Subcutaneous abdominal adipose tissue (tissue), 5 donors: ENCODE measurements around the gene SLC35G3.
"Not testable (repeated sequence)": the region's sequence is repeated elsewhere in the genome, so short reads cannot be mapped to it uniquely, and the experiment has no call there.

ENCODE experiments used
- H3K27ac ChIP-seq: one replicate; pipeline ENCODE4 v1.7.0; 2013; ENCODE audit warnings: low read depth, mild to moderate bottlenecking, inconsistent platforms, low read length, moderate library complexity
- H3K27me3 ChIP-seq, 5 donors: one replicate each; pipeline ENCODE4 v1.7.0; 2013; ENCODE audit warnings: low read length in 5 of 5, inconsistent platforms in 1 of 5; ENCODE audit not compliant: control insufficient read depth in 5 of 5, insufficient read depth in 4 of 5
- H3K36me3 ChIP-seq, 5 donors: one replicate each; pipeline ENCODE4 v1.7.0; 2013; ENCODE audit warnings: low read length in 5 of 5; ENCODE audit not compliant: control insufficient read depth in 5 of 5, insufficient read depth in 5 of 5
- H3K4me1 ChIP-seq, 5 donors: one replicate each; pipeline ENCODE4 v1.7.0; 2013; ENCODE audit warnings: low read length in 5 of 5, mild to moderate bottlenecking in 3 of 5, moderate library complexity in 1 of 5; ENCODE audit not compliant: control insufficient read depth in 5 of 5, insufficient read depth in 5 of 5
- H3K4me3 ChIP-seq, 5 donors: one replicate each; pipeline ENCODE4 v1.7.0; 2013; ENCODE audit warnings: low read length in 5 of 5, low read depth in 1 of 5
- H3K9ac ChIP-seq, 5 donors: one replicate each; pipeline ENCODE4 v1.7.0; 2013; ENCODE audit warnings: low read length in 5 of 5, mild to moderate bottlenecking in 4 of 5, moderate library complexity in 3 of 5
- H3K9me3 ChIP-seq, 5 donors: one replicate each; pipeline ENCODE4 v1.7.0; 2013; ENCODE audit warnings: low read length in 5 of 5; ENCODE audit not compliant: control insufficient read depth in 5 of 5
- donor health status: healthy.
- donor health status: healthy.
- donor health status: healthy.
- donor health status: healthy.
- donor health status: healthy.

Gene SLC35G3

DNA sequence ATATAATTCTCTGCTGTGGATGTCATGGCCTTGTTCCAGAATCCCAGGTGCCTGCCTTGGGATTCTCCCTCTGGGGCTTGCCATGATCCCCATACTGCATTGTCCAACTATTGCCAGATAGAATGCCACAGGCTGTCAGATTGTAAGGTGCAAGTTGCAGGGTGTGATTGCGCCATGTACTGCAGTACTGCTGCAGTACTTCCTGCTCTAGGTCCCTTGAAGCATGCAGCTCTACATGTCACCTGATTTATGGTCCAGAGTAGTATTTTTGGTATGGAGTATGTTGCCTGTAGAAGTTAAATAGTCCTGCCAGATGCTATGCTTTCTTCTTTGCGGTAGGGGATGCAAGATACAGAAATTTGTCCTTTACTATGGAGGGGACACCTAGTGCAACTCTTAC lies 41.7 kb upstream of the SLC35G3 start:
- Histone ChIP-seq H3K4me1 (no peaks in the 10 kb centered on the region), H3K9me3 (no peaks in the 10 kb centered on the region), H3K27ac (no peak overlapping the region), H3K36me3 (no peaks in the 10 kb centered on the region), H3K9ac (no peak overlapping the region), H3K27me3 (peaks cover 0 to 5% (median 3%) of the 10 kb centered on the region in 5 donors), H3K4me3 (no peak overlapping the region)

DNA sequence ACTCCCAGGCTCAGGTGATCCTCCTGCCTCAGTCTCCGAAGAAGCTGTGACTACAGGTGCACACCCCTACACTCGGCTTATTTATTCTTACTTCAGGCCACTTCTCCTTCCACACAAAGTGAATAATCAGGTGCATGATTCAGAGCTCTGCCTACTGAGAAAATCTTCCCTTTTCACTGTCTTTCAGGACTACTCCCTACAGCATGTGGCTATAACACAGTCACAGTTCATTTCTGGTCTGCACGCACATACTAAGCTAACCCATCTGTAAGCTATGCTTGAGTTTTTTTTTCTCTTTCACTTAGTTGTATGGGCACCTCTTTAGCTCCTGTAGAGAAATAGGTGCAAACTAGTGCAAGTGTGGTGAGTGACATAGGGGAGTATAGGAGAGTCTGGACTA lies 41.1 kb upstream of the SLC35G3 start:
- Histone ChIP-seq H3K4me1 (no peaks in the 10 kb centered on the region), H3K36me3 (no peaks in the 10 kb centered on the region), H3K9ac (no peak overlapping the region), H3K4me3 (no peak overlapping the region), H3K9me3 (no peaks in the 10 kb centered on the region), H3K27me3 (peaks cover 0 to 5% (median 3%) of the 10 kb centered on the region in 5 donors), H3K27ac (no peak overlapping the region)

- not testable (repeated sequence) for H3K9me3 ChIP-seq, H3K36me3 ChIP-seq, H3K9ac ChIP-seq, H3K27ac ChIP-seq, H3K4me3 ChIP-seq, H3K4me1 ChIP-seq, H3K27me3 ChIP-seq
Observed at GRCh38 chr17:35234315-35234714, 40.1 kb upstream of the SLC35G3 start.

- Histone ChIP-seq H3K27me3 (peaks cover 0 to 5% (median 0%) of the 10 kb centered on the region in 5 donors), H3K27ac (no peak overlapping the region), H3K9ac (no peak overlapping the region), H3K36me3 (no peaks in the 10 kb centered on the region), H3K4me1 (peaks cover 0 to 7% (median 0%) of the 10 kb centered on the region in 5 donors), H3K4me3 (no peak overlapping the region), H3K9me3 (no peaks in the 10 kb centered on the region)
Observed at GRCh38 chr17:35229638-35230037, 35.4 kb upstream of the SLC35G3 start.

DNA sequence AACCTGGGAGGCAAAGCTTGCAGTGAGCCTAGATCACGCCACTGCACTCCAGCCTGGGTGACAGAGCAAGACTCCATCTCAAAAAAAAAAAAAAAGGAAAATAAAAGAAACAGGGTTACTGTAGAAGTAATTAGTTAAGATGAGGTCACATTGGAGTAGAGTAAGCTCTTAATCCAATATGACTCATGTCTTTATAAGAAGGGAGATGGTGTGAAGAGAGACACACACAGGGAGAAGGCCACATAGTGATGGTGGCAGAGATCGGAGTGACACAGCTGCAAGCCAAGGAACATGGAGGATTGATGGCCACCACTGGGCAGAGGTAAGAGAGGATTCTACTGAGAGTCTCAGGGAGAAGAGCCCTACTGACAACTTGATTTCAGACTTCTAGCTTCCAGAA lies 33.4 kb upstream of the SLC35G3 start:
- peaks cover 0 to 9% (median 0%) of the 10 kb centered on the region in 5 donors for H3K4me1 ChIP-seq
- no peaks in the 10 kb centered on the region for H3K36me3 ChIP-seq

DNA sequence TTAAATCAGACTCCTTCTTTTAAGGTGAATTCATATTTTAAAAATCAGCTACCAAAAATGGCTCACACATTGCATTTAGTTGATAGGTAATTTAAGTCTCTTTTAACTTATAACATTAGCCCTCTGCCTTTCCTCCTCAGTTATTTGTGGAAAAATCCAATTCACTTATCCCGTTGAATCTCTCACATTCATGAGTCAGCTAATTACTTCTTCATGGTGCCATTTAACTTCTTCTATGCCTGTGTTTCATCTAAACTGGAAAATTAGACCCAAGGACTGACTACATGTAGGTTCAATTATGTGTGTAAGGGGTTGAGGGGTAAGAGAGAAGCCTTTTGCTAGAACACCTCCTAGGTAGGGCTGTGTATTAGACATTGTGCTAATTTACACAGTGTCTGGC lies 30.2 kb upstream of the SLC35G3 start:
- H3K4me1 ChIP-seq = peaks cover 0 to 12% (median 1%) of the 10 kb centered on the region in 5 donors
- no peak overlapping the region for H3K9ac ChIP-seq
- H3K27ac ChIP-seq = no peak overlapping the region
- no peaks in the 10 kb centered on the region for H3K36me3 ChIP-seq
- H3K9me3 ChIP-seq = peaks cover 0 to 7% (median 5%) of the 10 kb centered on the region in 5 donors
- no peak overlapping the region for H3K4me3 ChIP-seq
- no peaks in the 10 kb centered on the region for H3K27me3 ChIP-seq

More for the DNA sequence above, 33.4 kb upstream of the SLC35G3 start:
- Histone ChIP-seq H3K27me3 (no peaks in the 10 kb centered on the region), H3K9ac (no peak overlapping the region), H3K4me3 (no peak overlapping the region), H3K9me3 (peaks cover 0 to 3% (median 3%) of the 10 kb centered on the region in 5 donors), H3K27ac (no peak overlapping the region)

DNA sequence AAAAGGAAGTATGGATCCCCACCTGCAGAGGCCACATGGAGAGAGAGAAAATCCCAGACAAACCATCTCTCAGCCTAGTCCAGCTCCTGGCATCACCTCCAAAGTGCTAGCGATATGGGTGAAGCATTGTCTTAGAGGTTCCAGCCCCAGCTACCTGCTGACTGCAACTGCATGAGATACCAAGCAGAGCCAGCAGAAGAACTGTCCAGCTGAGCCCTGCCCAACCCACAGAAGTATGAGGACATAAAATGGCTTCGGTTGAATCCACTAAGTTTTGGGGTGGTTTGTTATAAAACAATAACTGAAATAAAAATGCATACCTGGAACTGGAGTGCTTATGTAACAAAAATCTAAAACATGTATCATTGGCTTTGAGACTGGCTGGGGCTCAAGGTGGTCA lies 28.3 kb upstream of the SLC35G3 start:
- peaks cover 0 to 25% (median 4%) of the 10 kb centered on the region in 5 donors for H3K4me1 ChIP-seq
- no peak overlapping the region for H3K9ac ChIP-seq
- H3K4me3 ChIP-seq = no peak overlapping the region
- no peak overlapping the region for H3K27ac ChIP-seq
- no peaks in the 10 kb centered on the region for H3K27me3 ChIP-seq
- no peaks in the 10 kb centered on the region for H3K36me3 ChIP-seq
- peaks cover 0 to 7% (median 5%) of the 10 kb centered on the region in 5 donors for H3K9me3 ChIP-seq

- no peak overlapping the region for H3K4me3 ChIP-seq
- H3K9me3 ChIP-seq = peaks cover 0 to 7% (median 5%) of the 10 kb centered on the region in 5 donors
- no peaks in the 10 kb centered on the region for H3K27me3 ChIP-seq
- no peak overlapping the region for H3K27ac ChIP-seq
- H3K36me3 ChIP-seq = no peaks in the 10 kb centered on the region
- peaks cover 0 to 27% (median 4%) of the 10 kb centered on the region in 5 donors for H3K4me1 ChIP-seq
- no peak overlapping the region for H3K9ac ChIP-seq
Observed at GRCh38 chr17:35218915-35219314, 24.7 kb upstream of the SLC35G3 start.

- Histone ChIP-seq H3K27me3 (no peaks in the 10 kb centered on the region), H3K4me1 (peaks cover 0 to 43% (median 4%) of the 10 kb centered on the region in 5 donors), H3K36me3 (no peaks in the 10 kb centered on the region), H3K9me3 (no peaks in the 10 kb centered on the region), H3K9ac (no peak overlapping the region), H3K27ac (no peak overlapping the region), H3K4me3 (no peak overlapping the region)
Observed at GRCh38 chr17:35217107-35217506, 22.9 kb upstream of the SLC35G3 start.

GRCh38 chr17:35214631-35215273 lies 20.6 kb upstream of the SLC35G3 start:
- peak overlapping the region; percentile 14 for H3K27ac ChIP-seq
- peak overlapping the region in 1 of 5 donors; percentile 19 for H3K9ac ChIP-seq
- peaks cover 0 to 43% (median 4%) of the 10 kb centered on the region in 5 donors for H3K4me1 ChIP-seq
- no peaks in the 10 kb centered on the region for H3K27me3 ChIP-seq
- no peak overlapping the region for H3K4me3 ChIP-seq
- no peaks in the 10 kb centered on the region for H3K36me3 ChIP-seq
- no peaks in the 10 kb centered on the region for H3K9me3 ChIP-seq
